GM21619 (cell line): ENCODE measurements around the gene TNRC6C.

Experiments
- ATAC-seq: cut with Tn5 transposase; IDR thresholded peaks from one replicate; pipeline ENCODE4 v1.9.1; 2021; ENCODE audit not compliant: unreplicated experiment

TNRC6C gene

DNA sequence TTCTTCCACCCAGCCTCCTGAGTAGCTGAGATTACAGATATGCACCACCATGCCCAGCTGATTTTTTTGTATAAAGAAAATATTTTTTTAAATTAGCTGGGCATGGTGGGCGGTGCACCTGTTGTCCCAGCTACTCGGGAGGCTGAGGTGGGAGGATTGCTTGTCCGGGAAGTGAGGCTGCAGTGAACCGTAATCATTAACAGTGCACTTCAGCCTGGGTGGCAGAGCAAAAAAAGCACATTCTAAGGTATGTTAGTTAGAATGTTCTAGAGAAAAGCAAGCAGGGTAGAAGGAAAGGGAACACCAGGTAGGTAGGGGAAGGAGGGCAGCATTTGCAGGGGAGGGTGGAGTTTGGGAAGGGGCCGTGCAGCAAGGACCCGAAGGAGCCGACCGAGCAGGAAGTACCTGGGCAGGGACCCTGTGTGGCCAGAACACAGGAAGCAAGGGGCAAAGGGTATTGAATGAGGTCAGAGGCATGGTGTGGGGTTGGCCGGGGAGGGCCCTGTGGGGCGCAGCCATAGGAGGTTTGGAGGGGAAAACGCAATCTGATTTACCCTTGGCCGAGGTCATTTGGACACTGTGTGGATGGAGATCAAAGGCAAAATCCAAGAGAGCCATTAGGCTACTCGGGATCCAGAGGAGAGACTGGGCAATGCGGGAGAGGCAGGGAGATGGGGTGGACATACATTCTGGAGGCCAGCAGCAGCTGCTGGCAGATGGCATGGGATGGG is 189.9 kb downstream of the TNRC6C start:
- no peak for ATAC-seq

DNA sequence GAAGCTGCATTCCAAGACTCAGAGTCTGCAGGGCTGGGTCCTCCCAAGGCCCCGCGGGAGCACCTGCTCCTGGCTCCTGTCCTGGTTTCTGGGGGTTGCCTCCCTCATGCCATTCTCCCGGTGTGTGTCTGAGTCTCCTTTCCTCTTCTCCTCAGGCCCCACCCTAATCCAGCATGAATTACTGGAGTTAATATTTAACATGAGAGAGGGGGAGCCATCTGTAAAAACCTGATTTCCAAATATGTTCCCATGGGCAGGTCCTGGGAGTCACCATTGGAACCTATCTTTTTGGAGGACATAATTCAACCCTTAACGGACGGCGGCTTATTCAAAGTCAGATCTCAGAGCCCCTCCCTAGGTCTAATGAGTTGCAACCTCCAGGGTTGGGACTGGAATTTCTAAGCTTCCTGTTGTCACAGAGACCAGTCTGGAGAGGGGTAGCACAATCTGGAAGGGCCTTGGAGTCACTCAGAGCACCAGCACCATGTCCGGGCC is 193.1 kb downstream of the TNRC6C start:
- no peak for ATAC-seq

GRCh38 chr17:78154903-78155811 is 196.7 kb downstream of the TNRC6C start:
- peak; percentile 57 for ATAC-seq
